T-helper 1 cell treated with Interleukin-12 subunit alpha and Interleukin-12 subunit beta and Interleukin-4 antibody, amounts not matched to agents 30 ng/mL and 1 ng/mL, for 36 hours (primary cell): ENCODE data around the gene TMEM135. TPM values are rescaled to one million over a fixed set of nuclear protein-coding genes. Genes with fewer than 3 reads are reported as not detected.
"Not testable (repeated sequence)": the region's sequence is repeated elsewhere in the genome, so short reads cannot be mapped to it uniquely, and the experiment has no call there.

ENCODE experiments used
- intact Hi-C: fragments of 100-400 bp; cut with micrococcal nuclease; formaldehyde crosslinking; loops from one replicate; pipeline ENCODE4 v1.15.1; 2024
- total RNA-seq: library from RNA; stranded (reverse); gene quantifications from 2 replicates; pipeline ENCODE4 v1.2.3, GENCODE V29; 2022

Gene TMEM135
- total RNA-seq, 1 donor from 2014 or later = 33.9 TPM

GRCh38 chr11:87188921-87189320 lies 151.2 kb downstream of the TMEM135 start:
- intact Hi-C loops = not testable (repeated sequence)

- intact Hi-C loops = no loop called here
Measured at GRCh38 chr11:87190071-87190470, 152.3 kb downstream of the TMEM135 start.

- intact Hi-C loops = no loop called here
Measured at GRCh38 chr11:87193756-87194470, 156.2 kb downstream of the TMEM135 start.

GRCh38 chr11:87194985-87195820 lies 157.5 kb downstream of the TMEM135 start:
- intact Hi-C loops = no loop called here

DNA sequence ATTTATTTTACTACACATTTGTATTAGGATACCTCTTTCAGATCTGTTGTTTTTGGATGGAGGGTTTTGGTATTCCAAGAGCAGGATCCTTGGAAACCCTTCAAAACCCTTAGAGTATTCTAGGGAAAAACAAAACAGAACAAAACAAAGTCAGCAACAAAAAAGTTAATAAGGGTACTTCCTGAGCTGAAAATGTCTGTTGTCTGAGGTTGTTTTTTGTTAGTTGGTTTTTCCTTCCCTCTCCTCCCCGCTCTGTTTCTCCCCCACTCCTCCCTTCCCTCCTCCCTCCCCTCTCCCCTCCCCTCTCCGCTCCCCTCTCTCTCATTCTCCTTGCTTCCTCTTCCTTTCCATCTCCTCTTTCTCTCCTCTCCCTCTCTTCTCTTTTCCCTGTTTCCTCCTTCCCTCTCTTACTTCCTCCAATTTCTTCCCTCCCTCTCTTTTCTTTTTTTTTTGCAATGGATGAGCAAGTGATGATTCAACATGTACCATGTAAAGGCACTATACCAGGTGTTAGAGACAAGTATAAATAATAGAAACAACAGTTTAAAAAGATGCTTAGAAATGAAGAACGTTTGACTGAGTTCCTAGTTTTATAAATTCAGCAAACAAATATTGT lies 160.6 kb downstream of the TMEM135 start:
- intact Hi-C loops = no loop called here

GRCh38 chr11:87201376-87201775 lies 163.6 kb downstream of the TMEM135 start:
- intact Hi-C loops = no loop called here

- intact Hi-C loops = no loop called here
Measured at GRCh38 chr11:87203907-87204602, 166.3 kb downstream of the TMEM135 start.

DNA sequence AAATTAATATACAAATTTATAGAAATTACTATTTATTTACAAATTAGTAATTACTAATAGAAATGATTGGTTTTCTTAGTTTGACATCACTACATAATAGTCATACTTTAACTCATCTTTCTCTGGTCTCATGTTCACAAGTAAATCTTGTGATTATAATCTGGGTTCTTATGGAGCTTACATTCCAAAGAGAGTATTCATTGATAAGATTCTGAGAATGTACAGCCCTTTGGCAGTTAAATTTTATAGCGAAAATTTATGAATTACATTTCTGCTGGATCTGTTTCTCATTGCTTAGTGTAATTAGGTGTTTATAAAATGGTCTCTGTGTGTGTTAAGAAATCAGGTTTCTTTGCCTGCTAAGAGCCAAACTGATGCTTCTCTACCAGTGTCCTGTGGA lies 175.2 kb downstream of the TMEM135 start:
- intact Hi-C loops = loop anchor here (1.0 kb wide), 1 partner anchor 132 kb away; no protein-coding TSS in a partner anchor

DNA sequence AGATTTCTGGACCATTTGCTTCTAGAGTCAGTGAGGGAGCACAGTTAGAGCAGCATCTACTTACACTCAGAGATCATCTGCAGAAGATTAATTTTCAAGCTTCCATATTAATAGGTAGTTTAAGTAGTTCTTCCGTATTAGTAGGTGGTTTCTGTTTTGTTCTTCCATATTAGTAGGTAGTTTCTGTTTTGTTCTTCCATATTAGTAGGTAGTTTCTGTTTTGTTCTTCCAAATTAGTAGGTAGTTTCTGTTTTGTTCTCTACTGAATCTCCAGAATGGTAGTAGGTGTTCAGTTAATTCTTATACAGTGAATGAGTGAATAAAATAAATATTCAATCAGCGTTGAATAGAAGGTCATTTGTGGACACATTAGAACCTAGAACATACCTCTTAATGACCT lies 175.7 kb downstream of the TMEM135 start:
- intact Hi-C loops = loop anchor here (1.0 kb wide), 1 partner anchor 132 kb away; no protein-coding TSS in a partner anchor

DNA sequence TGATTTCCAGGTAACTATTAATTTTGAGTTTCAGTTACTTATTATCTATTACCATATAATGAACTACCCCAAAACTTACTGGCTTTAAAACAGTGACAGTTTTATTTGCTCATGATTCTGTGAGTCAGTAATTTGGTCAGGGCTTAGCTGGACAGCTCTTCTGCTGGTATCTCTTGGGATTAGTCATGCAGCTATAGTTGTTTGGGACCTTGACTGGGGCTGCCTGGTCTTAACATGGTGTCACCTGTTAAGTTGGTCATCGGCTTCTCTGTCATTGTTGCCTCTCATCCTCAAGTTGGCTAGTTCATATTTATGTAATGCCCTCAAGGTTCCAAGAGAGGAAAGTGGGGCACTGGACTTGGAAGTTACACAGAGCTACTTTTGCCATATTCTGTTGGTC lies 177.5 kb downstream of the TMEM135 start:
- intact Hi-C loops = loop anchor here (2.0 kb wide), 1 partner anchor 178 kb away; the partner anchor contains the start of gene TMEM135

GRCh38 chr11:87219266-87219665 lies 181.5 kb downstream of the TMEM135 start:
- intact Hi-C loops = no loop called here

GRCh38 chr11:87223816-87224215 lies 186.1 kb downstream of the TMEM135 start:
- intact Hi-C loops = no loop called here

- intact Hi-C loops = no loop called here
Measured at GRCh38 chr11:87224486-87224885, 186.8 kb downstream of the TMEM135 start.

DNA sequence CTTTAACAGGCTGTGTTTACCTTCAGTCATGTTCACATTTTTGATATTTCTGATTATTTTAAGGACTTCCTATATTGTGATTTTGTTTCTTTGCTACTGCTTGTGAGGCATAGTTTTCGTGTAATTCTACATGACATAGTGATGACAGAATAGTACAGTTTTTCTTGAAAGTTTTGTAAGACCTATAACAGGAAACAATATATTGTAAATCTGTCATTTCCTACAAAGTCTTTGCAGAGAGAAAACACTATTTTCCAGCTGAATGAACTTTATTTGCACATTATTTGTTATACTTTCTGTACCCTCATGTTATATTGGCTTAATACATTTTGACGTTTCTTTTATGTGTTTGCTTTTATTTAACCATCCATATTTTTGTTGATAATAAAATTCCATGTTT lies 191.1 kb downstream of the TMEM135 start:
- intact Hi-C loops = no loop called here

GRCh38 chr11:87230995-87231394 lies 193.3 kb downstream of the TMEM135 start:
- intact Hi-C loops = no loop called here

DNA sequence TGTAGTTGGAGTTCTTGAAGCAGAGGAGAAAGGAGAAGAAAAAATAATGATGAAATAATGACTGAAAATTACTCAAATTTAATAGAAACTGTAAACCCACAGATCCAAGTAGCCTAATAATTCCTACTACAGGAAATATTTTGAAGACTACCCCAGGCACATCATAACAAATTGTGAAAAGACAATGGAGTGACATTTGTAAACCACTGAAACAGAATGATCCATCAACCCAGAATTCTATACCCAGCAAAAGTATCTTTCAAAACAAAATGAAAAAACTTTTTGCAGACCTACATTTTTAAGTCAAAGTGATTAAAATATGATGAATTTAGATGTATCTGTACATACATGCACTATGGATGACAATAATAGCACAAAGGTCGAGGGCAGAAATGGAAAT lies 194.6 kb downstream of the TMEM135 start:
- intact Hi-C loops = no loop called here

GRCh38 chr11:87235366-87235765 lies 197.6 kb downstream of the TMEM135 start:
- intact Hi-C loops = no loop called here

DNA sequence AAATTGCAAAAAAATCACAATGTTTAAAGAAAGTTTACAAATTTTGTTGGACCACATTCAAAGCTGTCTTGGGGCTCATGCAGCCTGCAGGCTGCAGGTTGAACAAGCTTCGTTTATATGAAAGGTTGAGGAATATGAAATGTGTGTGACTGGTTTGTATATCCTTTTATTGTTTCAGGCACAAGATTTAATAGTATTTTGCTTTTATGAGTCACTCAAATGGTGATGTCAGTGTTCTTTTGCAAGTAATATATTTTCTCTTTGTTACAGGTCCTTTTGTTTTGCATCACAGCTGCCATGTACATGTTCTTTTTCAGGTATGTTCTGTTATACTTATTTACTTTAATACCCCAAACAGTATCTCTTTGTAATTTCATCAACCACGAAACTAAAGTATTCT lies 198.6 kb downstream of the TMEM135 start:
- intact Hi-C loops = no loop called here

DNA sequence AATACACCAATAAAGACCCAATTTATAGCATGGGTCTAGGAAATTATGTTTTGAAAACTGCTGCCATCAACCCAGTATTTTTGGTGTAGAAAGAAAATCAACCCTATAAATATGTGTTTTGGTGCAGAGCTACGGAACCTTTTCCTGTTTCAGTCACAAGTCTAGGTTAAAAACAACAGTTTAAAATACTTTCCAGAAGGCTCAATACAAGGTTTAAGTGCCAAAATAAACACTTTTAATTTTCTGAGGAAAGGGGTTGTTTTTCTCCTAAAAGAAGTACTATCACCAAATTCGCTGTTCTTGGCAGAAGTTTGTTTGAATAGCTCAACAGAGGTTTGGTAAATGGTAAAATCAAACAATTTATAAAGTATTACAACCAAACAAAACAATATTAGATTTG lies 201.3 kb downstream of the TMEM135 start:
- intact Hi-C loops = no loop called here

DNA sequence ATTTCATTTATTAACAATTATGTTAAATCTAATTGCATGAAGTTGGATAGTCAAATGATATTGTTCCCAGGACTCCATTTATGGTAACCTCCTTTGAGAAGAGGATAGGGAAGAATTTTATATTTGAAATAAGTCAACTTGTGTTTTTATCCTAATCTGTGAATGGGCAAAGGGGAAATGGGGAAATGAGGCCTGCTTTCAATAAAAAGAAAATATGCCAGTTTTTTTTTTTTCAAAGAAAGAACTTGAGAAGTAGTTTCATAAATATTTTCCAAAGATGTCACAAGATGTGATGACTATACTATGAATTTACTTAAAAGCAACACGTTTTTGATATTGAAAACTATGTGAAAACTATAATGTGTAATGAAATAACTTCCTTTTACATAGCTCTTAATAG lies 201.8 kb downstream of the TMEM135 start:
- intact Hi-C loops = no loop called here

DNA sequence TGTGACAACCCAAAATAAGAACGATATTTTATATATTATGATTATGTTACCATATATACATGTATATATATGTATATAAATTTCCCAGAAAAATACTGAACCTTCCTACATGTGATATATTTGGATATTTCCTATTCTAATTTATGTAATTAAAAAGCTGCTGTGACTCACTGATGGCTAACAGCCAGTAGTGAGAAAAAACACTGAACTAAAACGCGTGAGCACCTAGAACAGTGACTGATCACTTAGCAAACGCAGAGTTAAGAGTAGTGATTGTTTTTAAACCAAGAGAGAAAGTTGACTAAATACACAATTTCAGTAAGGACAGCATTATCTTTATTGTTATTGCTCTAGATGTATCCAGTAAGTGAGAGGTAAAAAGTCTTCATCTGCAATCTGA lies 213.8 kb downstream of the TMEM135 start:
- intact Hi-C loops = no loop called here
